ENCODE data around the gene RAMP3. TPM values are rescaled to one million over a fixed set of nuclear protein-coding genes. Genes with fewer than 3 reads are reported as not detected.

The RAMP3 gene
- total RNA-seq, 1 experiment from 2014 or later: not detected

DNA sequence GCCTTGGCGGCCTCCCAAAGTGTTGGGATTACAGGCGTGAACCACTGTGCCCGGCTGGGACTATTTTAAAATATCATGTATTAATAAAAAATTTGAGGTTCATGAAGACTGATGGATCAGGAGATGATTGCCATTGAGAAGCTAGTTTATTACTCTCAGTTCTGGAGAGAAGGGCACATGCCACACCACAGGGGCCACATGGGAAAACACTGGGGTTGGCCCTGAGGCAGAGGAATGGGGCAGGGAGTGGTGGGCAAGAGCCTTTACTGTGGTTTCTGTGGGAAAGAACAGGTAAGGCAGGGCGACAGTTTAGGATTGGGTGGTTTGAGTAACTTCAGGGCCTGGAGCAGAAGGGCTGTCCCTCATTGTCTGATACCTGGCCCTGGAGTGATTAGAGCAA, 39.3 kb upstream of the RAMP3 start:
- no peak for DNase-seq
- H3K9me3 ChIP-seq (ENCODE audit: insufficient read depth, low read depth): no peaks in the 10 kb centered on the region
- intact Hi-C loops (cut with micrococcal nuclease; ENCODE audit: unreplicated experiment): no loop called here
- no peak overlapping the region for H3K4me3 ChIP-seq
- H3K36me3 ChIP-seq (ENCODE audit: low read depth): no peaks in the 10 kb centered on the region
- TF ChIP-seq EZH2 (IDR thresholded peaks at IDR 0.05; ENCODE audit: low read depth) (no peak), CTCF (conservative IDR thresholded peaks at IDR 0.05) (no peak)
- H3K79me2 ChIP-seq (ENCODE audit: low read depth): no peaks in the 10 kb centered on the region
- BruUV-seq (replicated peaks): no TSS peak
- no peaks in the 10 kb centered on the region for H3K9me2 ChIP-seq (ENCODE audit: insufficient read depth)
- H3K27me3 ChIP-seq (ENCODE audit: insufficient read depth, low read depth): peaks cover 19% of the 10 kb centered on the region
- H3K4me1 ChIP-seq (replicated peaks; ENCODE audit: insufficient read depth): no peaks in the 10 kb centered on the region
- peaks cover 3% of the 10 kb centered on the region; the same call in 1 of the 2 replicates for H3F3A ChIP-seq (ENCODE audit: insufficient read depth, low read depth)
- POLR2A ChIA-PET (ENCODE audit: unreplicated experiment): no interaction called here
- CTCF ChIA-PET: no interaction called here
- H4K20me1 ChIP-seq (ENCODE audit: insufficient read depth): no peaks in the 10 kb centered on the region
- no peak overlapping the region for H2AFZ ChIP-seq
- no peak overlapping the region for H3K27ac ChIP-seq
- H3K4me2 ChIP-seq: no peak overlapping the region

DNA sequence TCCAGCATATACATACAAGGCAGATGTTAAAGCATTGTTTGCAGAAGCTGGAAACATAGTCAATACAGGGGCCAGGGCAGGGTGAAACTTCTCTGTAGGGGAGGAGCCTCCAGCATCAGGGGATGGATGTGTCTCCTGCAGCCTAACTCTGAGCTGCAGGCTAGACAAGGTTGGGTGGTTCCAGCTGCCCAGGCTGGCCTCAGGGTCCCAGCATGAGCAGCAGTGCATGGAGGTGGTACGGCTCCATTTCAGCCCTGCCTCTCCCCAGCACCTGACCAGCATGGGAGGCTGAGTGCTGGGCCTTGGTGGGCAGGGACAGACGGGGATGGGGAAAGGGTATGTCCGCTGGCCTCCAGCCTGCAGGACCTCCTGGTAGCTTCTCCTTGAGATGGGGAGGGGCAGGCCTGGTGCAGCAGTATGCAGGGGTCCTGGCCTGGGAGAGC, 38.7 kb upstream of the RAMP3 start:
- no peaks in the 10 kb centered on the region for H3K9me3 ChIP-seq (ENCODE audit: insufficient read depth, low read depth)
- H3F3A ChIP-seq (ENCODE audit: insufficient read depth, low read depth): no peaks in the 10 kb centered on the region
- BruUV-seq (replicated peaks): no TSS peak
- H3K27ac ChIP-seq: no peak overlapping the region
- CTCF ChIA-PET: no interaction called here
- no peak for TF ChIP-seq EZH2 (IDR thresholded peaks at IDR 0.05; ENCODE audit: low read depth)
- no peak for TF ChIP-seq CTCF (conservative IDR thresholded peaks at IDR 0.05)
- no peak overlapping the region for H3K4me3 ChIP-seq
- DNase-seq: no peak
- no peaks in the 10 kb centered on the region for H3K9me2 ChIP-seq (ENCODE audit: insufficient read depth)
- no peaks in the 10 kb centered on the region for H3K79me2 ChIP-seq (ENCODE audit: low read depth)
- peaks cover 19% of the 10 kb centered on the region for H3K27me3 ChIP-seq (ENCODE audit: insufficient read depth, low read depth)
- H2AFZ ChIP-seq: no peak overlapping the region
- no peak overlapping the region for H3K4me2 ChIP-seq
- POLR2A ChIA-PET (ENCODE audit: unreplicated experiment): no interaction called here
- intact Hi-C loops (cut with micrococcal nuclease; ENCODE audit: unreplicated experiment): no loop called here
- no peaks in the 10 kb centered on the region for H4K20me1 ChIP-seq (ENCODE audit: insufficient read depth)
- no peaks in the 10 kb centered on the region for H3K4me1 ChIP-seq (replicated peaks; ENCODE audit: insufficient read depth)
- no peaks in the 10 kb centered on the region for H3K36me3 ChIP-seq (ENCODE audit: low read depth)

- H2AFZ ChIP-seq: no peak overlapping the region
- TF ChIP-seq EZH2 (IDR thresholded peaks at IDR 0.05; ENCODE audit: low read depth) (no peak), CTCF (conservative IDR thresholded peaks at IDR 0.05) (no peak)
- CTCF ChIA-PET: no interaction called here
Measured at GRCh38 chr7:45119550-45119949, 38.0 kb upstream of the RAMP3 start.

More at GRCh38 chr7:45119550-45119949, 38.0 kb upstream of the RAMP3 start:
- Histone ChIP-seq H4K20me1 (ENCODE audit: insufficient read depth) (no peaks in the 10 kb centered on the region), H3K27ac (no peak overlapping the region), H3K27me3 (ENCODE audit: insufficient read depth, low read depth) (peaks cover 19% of the 10 kb centered on the region), H3K4me2 (no peak overlapping the region), H3K9me2 (ENCODE audit: insufficient read depth) (no peaks in the 10 kb centered on the region), H3K4me1 (replicated peaks; ENCODE audit: insufficient read depth) (no peaks in the 10 kb centered on the region), H3K9me3 (ENCODE audit: insufficient read depth, low read depth) (no peaks in the 10 kb centered on the region), H3F3A (ENCODE audit: insufficient read depth, low read depth) (no peaks in the 10 kb centered on the region), H3K79me2 (ENCODE audit: low read depth) (no peaks in the 10 kb centered on the region), H3K36me3 (ENCODE audit: low read depth) (no peaks in the 10 kb centered on the region), H3K4me3 (no peak overlapping the region)
- no TSS peak for BruUV-seq (replicated peaks)
- intact Hi-C loops (cut with micrococcal nuclease; ENCODE audit: unreplicated experiment): no loop called here
- no peak for DNase-seq
- POLR2A ChIA-PET (ENCODE audit: unreplicated experiment): no interaction called here
